A549 (cell line): Measurements from ENCODE around the gene POLR1D. TPM values are rescaled to one million over a fixed set of nuclear protein-coding genes. Genes with fewer than 3 reads are reported as not detected.

Experiments
- ATAC-seq, 2 experiments: fragments of 200-7000 bp in 1 of 2; fragments of >200 bp in 1 of 2; cut with Nextera tagmentation in 1 of 2; cut with Tn5 transposase in 1 of 2; 3 replicates each; pipeline versions ENCODE4 v1.8.0 to v1.9.1; 2018 to 2020; ENCODE audit warnings: mild to moderate bottlenecking in 1 of 2, moderate library complexity in 1 of 2
- CTCF ChIA-PET: fragments of 300-600 bp; sonication (Branson Sonifier 250); formaldehyde crosslinking; extraction: SDS; loops from one replicate; lab custom pipeline; 2021; ENCODE audit warnings: antibody characterized with exemption, inconsistent platforms; lab: Yijun Ruan, JAX
- POLR2A ChIA-PET: fragments of 350-600 bp; formaldehyde crosslinking; extraction: SDS; loops from one replicate; lab custom pipeline; 2021; ENCODE audit warnings: antibody characterized with exemption, inconsistent platforms; lab: Yijun Ruan, JAX
- DNase-seq, 2 experiments: peaks; one replicate each; pipeline versions ENCODE4 v3.0.0 to v3.0.0-alpha.2; 2011 to 2016; ENCODE audit warnings: low read depth in 1 of 2, low spot score in 1 of 2
- FAIRE-seq: peaks from 2 replicates; lab custom pipeline; 2011; peaks lifted over from hg19 to GRCh38; lab: Jason Lieb, UNC
- H3K27ac ChIP-seq, 2 experiments: fragments of >200 bp; sonication (Bioruptor Twin); formaldehyde crosslinking; 3 replicates each; pipeline ENCODE4 v1.5.1; 2016 to 2017
- H3K4me1 ChIP-seq: fragments of >200 bp; sonication (Bioruptor Twin); formaldehyde crosslinking; 3 replicates; pipeline ENCODE4 v1.6.1; 2016
- H3K4me2 ChIP-seq: fragments of >200 bp; sonication (Bioruptor Twin); formaldehyde crosslinking; 3 replicates; pipeline ENCODE4 v1.6.1; 2016
- H3K4me3 ChIP-seq: fragments of >200 bp; sonication (Bioruptor Twin); formaldehyde crosslinking; 3 replicates; pipeline ENCODE4 v1.5.1; 2016
- H3K9me3 ChIP-seq: fragments of >200 bp; sonication (Bioruptor Twin); formaldehyde crosslinking; 3 replicates; pipeline ENCODE4 v1.6.1; 2016
- BCL3 ChIP-seq: fragments of >200 bp; sonication (Bioruptor Twin); formaldehyde crosslinking; IDR thresholded peaks from 3 replicates; pipeline ENCODE4 v1.6.1; 2016
- BHLHE40 ChIP-seq: IDR thresholded peaks from 2 replicates; pipeline ENCODE4 v1.6.1; 2012; ENCODE audit warnings: low read depth, low read length, inconsistent platforms
- ELK1 ChIP-seq: fragments of 150-350 bp; IDR thresholded peaks from 2 replicates; pipeline ENCODE4 v1.6.1; 2014; ENCODE audit warnings: low read depth, mild to moderate bottlenecking, low read length
- FOSL2 ChIP-seq, 2 experiments: fragments of 450-650 bp in 1 of 2; fragments of >200 bp in 1 of 2; sonication (Bioruptor Twin) in 1 of 2; formaldehyde crosslinking; IDR thresholded peaks; 2 replicates each; pipeline versions ENCODE4 v1.5.0 to v1.6.1; 2016 to 2020; ENCODE audit warnings: mild to moderate bottlenecking in 1 of 2, moderate library complexity in 1 of 2
- FOXS1 ChIP-seq: fragments of 250-450 bp; sonication (Bioruptor Pico); IDR thresholded peaks from 2 replicates; pipeline ENCODE4 v1.5.0; 2020; ENCODE audit warnings: mild to moderate bottlenecking, moderate library complexity
- GATA3 ChIP-seq: IDR thresholded peaks from 2 replicates; pipeline ENCODE4 v1.6.1; 2012; ENCODE audit warnings: borderline replicate concordance
- HEYL ChIP-seq: fragments of 250-450 bp; sonication (Bioruptor Pico); IDR thresholded peaks from 2 replicates; pipeline ENCODE4 v1.8.0; 2021; ENCODE audit warnings: mild to moderate bottlenecking, moderate library complexity
- HMGXB4 ChIP-seq: fragments of 250-450 bp; sonication (Bioruptor Pico); IDR thresholded peaks from 2 replicates; pipeline ENCODE4 v1.5.0; 2021; ENCODE audit warnings: mild to moderate bottlenecking, moderate library complexity, borderline replicate concordance
- KDM1A ChIP-seq: fragments of 200-600 bp; sonication (generic); IDR thresholded peaks from 2 replicates; pipeline ENCODE4 v1.6.1; 2016; ENCODE audit warnings: low read depth, mild to moderate bottlenecking
- KDM5A ChIP-seq: fragments of 200-600 bp; sonication (generic); IDR thresholded peaks from 2 replicates; pipeline ENCODE4 v1.6.1; 2016; ENCODE audit warnings: antibody characterized with exemption, mild to moderate bottlenecking
- MAFK ChIP-seq: fragments of 450-650 bp; IDR thresholded peaks from 2 replicates; pipeline ENCODE4 v1.6.1; 2014; ENCODE audit not compliant: partially characterized antibody
- PBX3 ChIP-seq: IDR thresholded peaks from 2 replicates; pipeline ENCODE4 v1.6.1; 2012
- PHF8 ChIP-seq: fragments of 200-600 bp; sonication (generic); IDR thresholded peaks from 2 replicates; pipeline ENCODE4 v1.6.1; 2016; ENCODE audit warnings: low read depth, mild to moderate bottlenecking, antibody characterized with exemption, moderate library complexity, borderline replicate concordance
- RARB ChIP-seq: fragments of 250-450 bp; sonication (Bioruptor Pico); IDR thresholded peaks from 2 replicates; pipeline ENCODE4 v1.8.0; 2021; ENCODE audit warnings: mild to moderate bottlenecking, moderate library complexity
- SMC3 ChIP-seq: fragments of >200 bp; sonication (Bioruptor Twin); formaldehyde crosslinking; IDR thresholded peaks from 3 replicates; pipeline ENCODE4 v1.6.1; 2018; ENCODE audit warnings: inconsistent platforms
- SREBF2 ChIP-seq: fragments of 450-650 bp; IDR thresholded peaks from 2 replicates; pipeline ENCODE4 v1.6.1; 2014; ENCODE audit warnings: mild to moderate bottlenecking, moderate library complexity
- TP53 ChIP-seq: fragments of 250-450 bp; sonication (Bioruptor Pico); IDR thresholded peaks from 2 replicates; pipeline ENCODE4 v1.5.0; 2021; ENCODE audit warnings: mild to moderate bottlenecking, moderate library complexity
- ZFP36 ChIP-seq: fragments of 450-650 bp; IDR thresholded peaks from 2 replicates; pipeline ENCODE4 v1.6.1; 2014; ENCODE audit warnings: borderline replicate concordance; ENCODE audit not compliant: partially characterized antibody
- ZSCAN20 ChIP-seq: fragments of 250-450 bp; sonication (Bioruptor Pico); IDR thresholded peaks from 2 replicates; pipeline ENCODE4 v1.8.0; 2022; ENCODE audit warnings: mild to moderate bottlenecking, moderate library complexity
- WGBS: methylation state at CpG from one replicate; pipeline ENCODE4 v1.1.6; 2017; ENCODE audit errors: missing lambda C conversion rate; 5-methylcytosine and 5-hydroxymethylcytosine counted together
- polyA plus RNA-seq, 4 experiments: library from polyadenylated mRNA; depleted of rRNA in 3 of 4; stranded (reverse); fragments of >200 nt; fragmentation: RNase III in 1 of 4; extraction: RNeasy Plus Mini Kit Qiagen cat#74134 plus additional on column Dnase treatment in 1 of 4; gene quantifications; 2 replicates in 3 of 4; 3 replicates in 1 of 4; pipeline ENCODE4 v1.2.3, GENCODE V29; 2011 to 2017

The POLR1D gene
- polyA plus RNA-seq, 2 of the 4 experiments (the other 2 are of a cell fraction) = 110 to 161 TPM

- H3K9me3 ChIP-seq = no peaks in the 10 kb centered on the region
- peak overlapping the region; percentile 83 for H3K4me3 ChIP-seq
- peaks cover 20% of the 10 kb centered on the region for H3K4me1 ChIP-seq
- peak overlapping the region; percentile 74 for H3K4me2 ChIP-seq
- WGBS = 93% methylated on average over 7 of the region's 7 CpGs
- no peak for TF ChIP-seq PBX3
- no peak for TF ChIP-seq MAFK
- no peak for TF ChIP-seq KDM1A
- TF ChIP-seq HEYL (CRISPR knock-in tag) = no peak
- no peak for TF ChIP-seq ZSCAN20
- no peak for TF ChIP-seq RARB (CRISPR knock-in tag)
- TF ChIP-seq KDM5A = no peak
- FAIRE-seq (no peak), DNase-seq (no peak), ATAC-seq (no peak)
- ChIA-PET CTCF (interaction anchor here (0.7 to 2.5 kb wide), 4 partner anchors 10 to 203 kb away, joined by 3 to 8 read pairs (median 4); no protein-coding TSS in a partner anchor), POLR2A (no interaction called here)
- peak overlapping the region in 1 of 2 experiments; percentile 97; a peak in 2 of 6 replicates for H3K27ac ChIP-seq
These were observed 1.2 kb downstream of the POLR1D start for GRCh38 chr13:27622881-27623280.

DNA sequence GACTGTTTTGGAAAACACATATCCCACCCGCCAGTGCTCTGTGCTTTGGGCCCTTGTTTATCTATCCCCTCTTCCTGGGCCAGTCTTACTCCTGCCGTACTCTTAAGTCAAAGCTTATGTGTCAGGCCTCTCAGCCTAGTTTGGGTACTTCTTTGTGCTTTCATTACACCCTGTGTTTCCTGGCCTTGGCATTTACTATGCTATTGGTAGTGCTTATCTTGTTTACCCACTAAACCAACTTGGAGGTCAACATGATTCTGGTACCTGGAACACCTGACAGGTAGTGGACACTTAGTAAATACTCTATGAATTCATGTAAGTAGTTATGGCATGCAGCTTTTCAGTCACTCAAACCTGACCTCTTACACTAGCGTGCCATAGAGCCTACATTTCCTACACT lies 2.4 kb downstream of the POLR1D start:
- no peak overlapping the region for H3K4me3 ChIP-seq
- 92% methylated on average over 3 of the region's 3 CpGs for WGBS
- CTCF ChIA-PET = no interaction called here
- FAIRE-seq = no peak
- no peak for ATAC-seq
- POLR2A ChIA-PET = no interaction called here
- H3K27ac ChIP-seq = no peak overlapping the region
- no peak for DNase-seq
- peaks cover 16% of the 10 kb centered on the region for H3K4me1 ChIP-seq
- peak overlapping the region; percentile 74; the same call in 2 of the 3 replicates for H3K4me2 ChIP-seq
- TF ChIP-seq SREBF2 (no peak), ZFP36 (no peak), HMGXB4 (no peak)
- H3K9me3 ChIP-seq = no peaks in the 10 kb centered on the region

DNA sequence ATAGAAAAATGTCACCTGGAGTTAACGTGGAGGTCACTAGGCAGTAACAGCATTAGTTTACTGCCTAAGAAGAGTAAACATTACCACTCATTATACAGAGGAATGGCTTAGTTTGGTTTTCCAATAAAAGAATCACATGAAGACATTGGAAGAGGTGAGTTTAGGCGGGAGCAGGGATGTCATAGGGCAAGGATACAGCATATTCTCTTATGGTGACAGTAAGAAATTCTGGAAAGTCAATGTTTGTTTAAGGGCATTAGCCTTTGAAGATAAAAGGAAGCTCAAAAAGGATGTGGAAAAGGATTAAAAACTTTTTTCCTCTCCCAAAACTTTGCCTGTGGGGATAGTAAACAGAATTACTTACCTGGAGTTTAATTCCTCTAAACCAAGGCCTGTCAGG lies 4.1 kb downstream of the POLR1D start:
- no peak for DNase-seq
- Histone ChIP-seq H3K4me1 (peaks cover 12% of the 10 kb centered on the region), H3K9me3 (no peaks in the 10 kb centered on the region), H3K4me3 (no peak overlapping the region), H3K4me2 (no peak overlapping the region), H3K27ac (no peak overlapping the region)
- no peak for ATAC-seq
- 84% methylated on average over 2 of the region's 2 CpGs for WGBS
- FAIRE-seq = no peak
- POLR2A ChIA-PET = no interaction called here
- CTCF ChIA-PET = no interaction called here
- TF ChIP-seq BCL3 (no peak), TP53 (CRISPR knock-in tag) (no peak), SMC3 (no peak), FOXS1 (CRISPR knock-in tag) (no peak), GATA3 (no peak), FOSL2 (IDR thresholded peaks at IDR 0.05) (no peak), FOSL2 (CRISPR knock-in tag; IDR thresholded peaks at IDR 0.05) (no peak), BHLHE40 (no peak), ZSCAN20 (no peak), PHF8 (no peak), ELK1 (no peak)
- TF ChIP-seq, all 56 proteins: peak for 0
